ENCODE measurements around the gene RRAS.

The RRAS gene

DNA sequence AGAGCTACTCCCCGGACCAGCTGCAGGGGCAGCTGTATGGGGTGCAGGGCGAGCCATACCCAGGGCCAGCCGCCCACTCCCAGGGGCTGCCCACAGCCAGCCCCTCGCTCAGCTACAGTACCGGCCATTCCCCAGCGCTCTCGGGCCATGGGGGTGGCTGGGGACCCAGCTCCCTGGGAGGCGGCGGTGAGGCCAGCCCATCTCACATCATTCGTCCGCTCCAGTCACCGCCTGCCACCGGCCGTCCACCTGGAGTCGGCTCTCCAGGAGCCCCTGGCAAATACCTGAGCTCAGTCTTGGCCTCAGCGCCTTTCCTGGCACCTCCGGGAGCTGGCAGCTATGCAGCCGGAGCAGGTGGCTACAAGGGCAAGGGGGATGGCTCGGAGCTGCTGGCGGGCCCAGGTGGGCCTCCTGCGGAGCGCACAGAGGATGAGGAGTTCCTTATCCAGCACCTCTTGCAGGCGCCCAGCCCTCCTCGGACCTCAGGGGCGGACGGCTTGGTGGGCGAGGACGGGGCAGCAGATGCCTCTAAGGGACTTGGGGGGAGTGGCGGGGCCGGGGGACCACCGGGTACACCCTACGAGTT is 44.0 kb downstream of the RRAS start:
- no peak for DNase-seq (ENCODE audit: low read depth in 2 of 2)

DNA sequence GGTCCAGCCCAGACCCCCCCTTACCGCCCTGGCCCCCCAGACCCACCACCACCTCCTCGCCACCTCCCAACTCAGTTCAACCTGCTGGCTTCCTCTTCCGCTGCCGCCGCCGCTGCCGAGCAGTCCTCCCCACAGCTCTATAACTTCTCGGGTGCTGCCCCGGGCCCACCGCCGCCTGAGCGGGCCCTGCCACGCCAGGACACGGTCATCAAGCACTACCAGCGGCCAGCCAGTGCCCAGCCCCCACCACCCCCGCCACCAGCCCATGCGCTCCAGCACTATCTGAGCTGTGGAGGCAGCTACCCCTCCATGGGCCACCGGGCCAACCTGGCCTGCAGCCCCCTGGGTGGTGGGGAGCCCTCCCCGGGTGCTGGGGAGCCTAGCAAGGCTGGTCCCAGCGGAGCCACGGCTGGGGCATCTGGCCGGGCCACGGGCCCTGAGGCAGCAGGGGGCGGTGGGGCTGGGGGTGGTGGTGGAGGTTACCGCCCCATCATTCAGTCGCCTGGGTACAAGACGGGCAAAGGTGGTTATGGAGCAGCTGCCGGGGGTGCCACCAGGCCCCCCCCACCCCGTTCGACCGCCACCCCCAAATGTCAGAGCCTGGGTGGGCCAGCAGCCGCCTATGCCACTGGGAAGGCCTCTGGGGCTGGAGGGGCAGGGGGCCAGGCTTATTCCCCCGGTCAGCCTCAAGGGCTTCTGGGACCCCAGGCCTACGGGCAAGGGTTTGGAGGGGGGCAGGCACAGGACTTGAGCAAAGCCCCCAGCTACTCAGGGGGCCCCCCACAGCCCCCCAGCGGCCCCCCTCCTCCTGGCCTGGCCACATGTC is 44.7 kb downstream of the RRAS start:
- no peak for DNase-seq (ENCODE audit: low read depth in 2 of 2)

DNA sequence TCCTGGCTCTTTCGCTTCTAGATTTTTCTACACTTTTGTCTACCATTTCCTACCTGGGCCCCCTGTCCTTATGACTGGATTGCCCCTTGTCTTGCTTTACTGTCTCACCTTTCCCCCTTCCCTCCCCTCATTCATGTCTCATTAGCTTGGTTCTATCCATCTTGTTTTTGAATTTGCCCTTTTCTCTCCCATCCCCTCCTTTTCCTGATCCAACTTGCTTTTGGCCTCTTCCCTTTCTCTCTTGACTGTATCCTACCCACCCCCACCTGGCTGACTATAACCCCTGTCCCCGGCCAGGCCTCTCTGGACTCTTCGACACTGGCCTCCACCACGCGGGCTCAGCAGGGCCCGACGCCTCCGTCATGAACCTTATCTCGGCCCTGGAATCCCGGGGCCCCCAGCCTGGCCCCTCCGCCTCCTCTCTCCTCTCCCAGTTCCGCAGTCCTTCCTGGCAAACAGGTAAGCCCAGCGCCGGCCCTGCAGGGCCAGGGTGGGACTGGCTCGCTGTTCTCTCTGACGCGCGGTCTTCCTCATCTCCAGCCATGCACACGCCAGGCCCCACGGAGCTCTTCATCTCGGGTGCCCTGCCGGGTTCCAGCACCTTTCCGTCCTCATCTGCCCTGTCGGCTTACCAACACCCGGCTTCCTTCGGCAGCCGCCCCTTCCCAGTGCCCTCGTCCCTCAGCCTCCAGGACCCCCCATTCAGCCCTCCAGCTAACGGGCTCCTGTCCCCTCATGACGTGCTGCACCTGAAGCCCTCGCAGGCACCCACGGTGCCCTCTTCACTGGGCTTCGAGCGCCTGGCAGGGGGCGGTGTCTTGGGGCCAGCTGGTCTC is 45.6 kb downstream of the RRAS start:
- DNase-seq (ENCODE audit: low read depth in 2 of 2): no peak

DNA sequence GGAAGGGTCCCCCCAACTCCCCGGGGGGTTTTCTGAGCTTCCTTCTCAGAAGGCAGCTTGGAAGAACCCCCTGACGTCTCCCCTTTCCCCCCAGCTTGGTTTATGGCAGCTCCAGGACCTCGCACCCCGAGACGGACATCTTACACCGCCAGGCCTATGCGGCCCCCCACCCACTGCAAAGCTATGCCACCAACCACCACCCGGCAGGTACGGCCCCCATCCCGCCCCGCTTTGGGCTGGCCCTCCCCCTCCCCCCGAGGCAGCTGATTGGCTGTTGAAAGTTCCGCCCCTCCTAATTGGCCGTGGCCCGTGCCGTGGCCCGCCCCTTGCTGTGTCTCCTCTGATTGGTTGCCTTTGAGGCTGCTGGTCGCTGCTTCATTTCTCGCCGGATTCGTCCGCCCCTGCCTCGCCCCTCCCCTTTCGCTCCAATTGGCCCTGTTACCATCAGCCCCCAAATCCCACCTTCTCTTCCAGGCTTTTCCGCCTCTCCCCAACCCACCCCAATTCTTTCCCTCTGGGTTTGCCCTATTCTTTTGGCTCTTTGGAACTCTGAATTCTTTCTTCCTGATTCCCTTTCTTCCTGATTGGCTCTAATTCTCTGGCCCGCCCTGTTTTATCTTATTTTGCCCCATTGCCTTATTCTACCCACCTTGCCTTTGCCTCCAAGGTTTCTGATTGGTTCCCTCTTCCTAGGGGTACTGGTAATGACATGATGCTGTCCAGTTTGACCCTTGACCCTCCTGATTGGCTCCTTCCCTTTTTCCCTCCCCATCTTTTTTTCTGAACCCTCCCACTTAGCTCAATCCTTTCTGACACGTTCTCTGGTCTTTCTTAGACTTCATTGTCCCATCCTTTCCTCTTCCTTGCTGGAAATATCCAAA is 46.5 kb downstream of the RRAS start:
- peak; percentile 77 to 90 for DNase-seq (ENCODE audit: low read depth in 2 of 2)

GRCh38 chr19:49592486-49593232 is 47.3 kb downstream of the RRAS start:
- no peak for DNase-seq (ENCODE audit: low read depth in 2 of 2)

DNA sequence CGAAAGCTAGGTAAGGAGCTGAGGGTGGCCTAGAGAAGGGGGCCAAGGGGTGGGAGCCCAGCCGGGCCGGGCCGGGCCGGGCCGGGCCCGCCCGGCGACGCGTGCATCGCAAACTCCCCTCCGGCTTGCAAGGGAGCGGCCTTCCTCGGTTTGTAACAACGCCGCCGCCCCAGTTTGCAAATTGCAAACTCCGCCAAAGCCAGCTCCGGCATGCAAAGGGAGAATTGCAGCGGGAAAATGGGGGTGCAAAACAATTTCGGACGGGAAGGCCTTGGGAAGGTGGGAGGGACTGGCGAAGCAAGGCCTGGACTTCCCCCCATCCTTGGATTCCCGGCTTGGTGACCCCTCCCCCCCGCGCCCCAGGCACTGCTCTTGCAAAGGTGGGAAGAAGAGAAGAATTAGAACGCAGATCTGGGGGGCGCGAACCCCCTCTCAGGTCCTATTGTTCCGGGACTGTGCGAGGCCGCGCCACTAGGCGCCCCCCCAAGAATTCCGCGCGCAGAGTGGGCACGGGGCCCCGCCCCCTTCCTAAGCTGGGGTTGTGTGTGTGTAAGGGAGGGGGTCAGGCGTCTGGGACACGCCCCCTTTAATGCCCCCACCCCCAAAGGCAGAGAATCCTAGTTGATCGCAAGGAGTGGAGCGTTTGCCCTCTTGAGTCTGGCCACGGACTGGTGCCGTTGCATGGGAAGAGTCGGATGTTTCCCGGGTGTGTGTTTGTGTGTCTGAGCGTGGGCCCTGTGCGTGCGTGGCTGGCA is 48.0 kb downstream of the RRAS start:
- DNase-seq (ENCODE audit: low read depth in 2 of 2): no peak

GRCh38 chr19:49590971-49591730 is 48.8 kb downstream of the RRAS start, which contains the start of gene PRR12:
PRR12 (plus strand) TSS chr19:49591182; CDS start chr19:49591655, 473 bp downstream.
- DNase-seq (ENCODE audit: low read depth in 2 of 2): peak in 1 of 2 donors; percentile 39

DNA sequence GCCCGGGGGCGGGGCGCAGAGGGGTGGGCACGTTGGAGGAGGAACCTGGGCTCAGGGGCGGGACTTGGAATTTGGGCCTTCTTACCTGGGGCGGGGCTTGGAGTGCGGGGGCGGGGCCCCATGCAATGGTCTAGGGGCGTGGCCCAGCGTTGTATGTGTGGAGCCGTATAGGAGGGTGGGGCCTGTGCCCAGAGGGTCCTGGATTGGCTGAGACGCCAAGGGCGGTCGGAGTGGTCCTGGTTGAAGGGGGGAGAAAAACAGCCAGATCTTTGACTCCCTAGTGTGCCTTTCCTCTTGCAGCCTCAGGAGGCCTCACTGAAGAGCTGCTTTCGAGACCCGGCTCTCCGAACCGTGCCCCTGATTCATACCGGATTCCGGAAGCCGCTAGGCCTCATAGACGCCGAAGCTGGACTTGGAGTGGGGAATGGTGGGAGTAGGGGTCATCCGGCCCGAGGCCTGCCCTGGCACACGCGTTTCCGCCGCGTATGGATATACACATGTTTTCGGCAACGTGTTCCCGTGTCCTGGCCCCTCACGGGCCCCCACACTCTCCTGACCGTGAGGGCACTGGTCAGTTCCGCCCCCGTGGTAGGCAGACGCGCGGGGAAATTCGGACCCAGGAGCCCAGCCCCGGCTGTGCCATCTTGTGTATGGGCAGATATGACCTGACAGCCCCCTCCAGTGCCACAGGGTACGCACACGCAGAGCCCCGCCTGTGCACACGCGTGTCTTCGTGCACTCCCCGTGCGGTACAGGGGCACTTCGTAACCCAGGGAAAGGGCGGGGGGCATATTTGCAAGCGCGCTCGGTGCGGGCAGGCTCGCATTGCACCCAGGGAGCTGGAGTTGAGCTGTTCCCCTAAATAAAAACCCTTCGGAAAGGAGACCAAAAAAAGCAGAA is 49.6 kb downstream of the RRAS start:
- DNase-seq (ENCODE audit: low read depth in 2 of 2): peak; percentile 80 to 93

GRCh38 chr19:49589502-49589905 is 50.4 kb downstream of the RRAS start:
- DNase-seq (ENCODE audit: low read depth in 2 of 2): no peak

- no peak for DNase-seq (ENCODE audit: low read depth in 2 of 2)
These were observed 51.4 kb downstream of the RRAS start for GRCh38 chr19:49588365-49589122.

DNA sequence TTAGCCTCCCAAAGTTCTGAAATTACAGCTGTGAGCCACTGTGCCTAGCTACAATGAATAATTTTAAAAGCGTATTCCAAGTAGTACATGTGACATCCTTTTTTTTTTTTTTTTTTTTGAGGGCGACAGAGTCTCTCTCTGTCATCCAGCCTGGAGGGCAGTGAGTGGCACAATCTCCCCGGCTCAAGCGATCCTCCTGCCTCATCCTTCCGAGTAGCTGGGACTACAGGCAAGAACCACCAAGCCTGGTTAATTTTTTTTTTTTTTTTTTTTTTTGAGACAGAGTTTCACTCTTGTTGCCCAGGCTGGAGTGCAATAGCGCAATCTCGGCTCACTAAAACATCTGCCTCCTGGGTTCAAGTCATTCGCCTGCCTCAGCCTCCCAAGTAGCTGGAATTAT is 52.7 kb downstream of the RRAS start:
- no peak for DNase-seq (ENCODE audit: low read depth in 2 of 2)

Measured in stimulated activated CD4-positive, alpha-beta T cell treated with anti-CD3 and anti-CD28 coated beads, Interleukin-1b, Interleukin-23, amount 100 ng/mL, for 1 hour (primary cell).